Kidney (tissue), 14 donors: ENCODE measurements around the gene KIF6. TPM values are rescaled to one million over a fixed set of nuclear protein-coding genes. Genes with fewer than 3 reads are reported as not detected.

Experiments used
- DNase-seq, 5 donors: peaks; one replicate each; pipeline ENCODE4 v3.0.0-alpha.2; 2013 to 2020
- FAIRE-seq: peaks from 2 replicates; lab custom pipeline; 2012; peaks lifted over from hg19 to GRCh38; lab: Jason Lieb, UNC
- H3K27ac ChIP-seq, 2 donors: one replicate each; pipeline ENCODE4 v1.7.0; 2013; ENCODE audit warnings: low read depth in 2 of 2, low read length in 2 of 2, inconsistent platforms in 1 of 2
- H3K27me3 ChIP-seq: one replicate; pipeline ENCODE4 v1.7.1; 2013; ENCODE audit warnings: low read length, inconsistent platforms; ENCODE audit not compliant: control insufficient read depth, insufficient read depth
- H3K36me3 ChIP-seq, 3 donors: one replicate each; pipeline versions ENCODE4 v1.7.0 to v1.7.1; 2013; ENCODE audit warnings: low read length in 3 of 3, control low read depth in 1 of 3, inconsistent platforms in 1 of 3; ENCODE audit not compliant: insufficient read depth in 3 of 3, control insufficient read depth in 2 of 3
- H3K4me1 ChIP-seq, 3 donors: one replicate each; pipeline versions ENCODE4 v1.7.0 to v1.7.1; 2013; ENCODE audit warnings: low read length in 3 of 3, inconsistent platforms in 1 of 3, low read depth in 1 of 3; ENCODE audit not compliant: control insufficient read depth in 2 of 3, insufficient read depth in 2 of 3
- H3K4me3 ChIP-seq, 3 donors: one replicate each; pipeline versions ENCODE4 v1.7.0 to v1.8.1; 2013; ENCODE audit warnings: low read length in 3 of 3, control low read depth in 1 of 3, inconsistent platforms in 1 of 3
- H3K9ac ChIP-seq, 3 donors: one replicate each; pipeline versions ENCODE4 v1.7.0 to v1.7.1; 2013; ENCODE audit warnings: low read length in 3 of 3, control low read depth in 1 of 3, inconsistent platforms in 1 of 3
- H3K9me3 ChIP-seq, 3 donors: one replicate each; pipeline versions ENCODE4 v1.7.0 to v1.7.1; 2013; ENCODE audit warnings: low read length in 3 of 3, control low read depth in 1 of 3, inconsistent platforms in 1 of 3; ENCODE audit not compliant: control insufficient read depth in 2 of 3, insufficient read depth in 1 of 3
- intact Hi-C: fragments of 100-400 bp; cut with DNase I; formaldehyde crosslinking; loops from one replicate; pipeline ENCODE4 v1.11.1; 2022
- polyA plus RNA-seq: library from polyadenylated mRNA; stranded (reverse); fragments of 350-450 nt; fragmentation: Illumina TruSeq; extraction: RNeasy Lipid Tissue Mini Kit (QIAGEN cat#74804); gene quantifications from one replicate; pipeline ENCODE4 v1.2.3, GENCODE V29; 2014; ENCODE audit warnings: low read depth, low replicate concordance; ENCODE audit not compliant: insufficient read depth
- total RNA-seq: library from RNA; stranded (reverse); fragmentation: NEBNext Ultra II Directional; extraction: Animal tissue kit (Norgen Biotek cat#: 25700); gene quantifications from one replicate; pipeline ENCODE4 v1.2.1, GENCODE V29; 2021
- TF ChIP-seq, protein P1 (sequence below): IDR thresholded peaks from 3 replicates; pipeline ENCODE4 v1.5.1; 2012; ENCODE audit warnings: mild to moderate bottlenecking, moderate library complexity, borderline replicate concordance; ENCODE audit not compliant: insufficient read depth; ENCODE audit errors: extremely low read depth
- donor health status: control.
- donor health status: control.
- donor health status: control.
- donor health status: control.
- donor health status: control.
- donor health status: DM: yes; HTN: yes; CAD: no.
- donor health status: Normal renal cell carcinoma (clear cell type).

Gene KIF6
- total and polyA plus RNA-seq, 2 donors from 2014 or later = 1.7 to 2.9 TPM

DNA sequence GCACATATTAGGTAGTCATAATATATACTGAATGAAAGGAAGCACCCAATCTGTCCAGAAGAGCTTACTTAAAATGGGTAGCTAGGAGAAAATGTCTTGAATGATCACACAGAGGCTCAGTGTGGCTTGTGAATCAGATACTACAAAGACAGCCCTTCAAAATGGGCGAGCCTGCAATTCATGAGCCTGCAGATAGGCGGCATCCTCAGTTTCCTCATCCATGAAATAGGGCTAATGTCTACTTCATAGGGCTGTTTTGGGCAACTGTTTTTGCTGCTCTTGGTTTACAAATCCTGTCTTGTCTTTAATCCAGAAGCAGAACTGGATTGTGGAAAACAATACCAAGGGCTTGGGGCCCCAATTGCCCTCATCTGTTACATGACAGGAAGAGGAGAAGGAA, 273.4 kb downstream of the KIF6 start:
- intact Hi-C loops = no loop called here
- TF ChIP-seq, protein P1, sequence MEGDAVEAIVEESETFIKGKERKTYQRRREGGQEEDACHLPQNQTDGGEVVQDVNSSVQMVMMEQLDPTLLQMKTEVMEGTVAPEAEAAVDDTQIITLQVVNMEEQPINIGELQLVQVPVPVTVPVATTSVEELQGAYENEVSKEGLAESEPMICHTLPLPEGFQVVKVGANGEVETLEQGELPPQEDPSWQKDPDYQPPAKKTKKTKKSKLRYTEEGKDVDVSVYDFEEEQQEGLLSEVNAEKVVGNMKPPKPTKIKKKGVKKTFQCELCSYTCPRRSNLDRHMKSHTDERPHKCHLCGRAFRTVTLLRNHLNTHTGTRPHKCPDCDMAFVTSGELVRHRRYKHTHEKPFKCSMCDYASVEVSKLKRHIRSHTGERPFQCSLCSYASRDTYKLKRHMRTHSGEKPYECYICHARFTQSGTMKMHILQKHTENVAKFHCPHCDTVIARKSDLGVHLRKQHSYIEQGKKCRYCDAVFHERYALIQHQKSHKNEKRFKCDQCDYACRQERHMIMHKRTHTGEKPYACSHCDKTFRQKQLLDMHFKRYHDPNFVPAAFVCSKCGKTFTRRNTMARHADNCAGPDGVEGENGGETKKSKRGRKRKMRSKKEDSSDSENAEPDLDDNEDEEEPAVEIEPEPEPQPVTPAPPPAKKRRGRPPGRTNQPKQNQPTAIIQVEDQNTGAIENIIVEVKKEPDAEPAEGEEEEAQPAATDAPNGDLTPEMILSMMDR = no peak
- H3K27ac ChIP-seq = no peak overlapping the region
- peaks cover 0 to 2% (median 0%) of the 10 kb centered on the region in 3 donors for H3K9me3 ChIP-seq
- no peaks in the 10 kb centered on the region for H3K4me1 ChIP-seq
- no peaks in the 10 kb centered on the region for H3K36me3 ChIP-seq
- no peak overlapping the region for H3K9ac ChIP-seq
- FAIRE-seq (no peak), DNase-seq (no peak)
- no peaks in the 10 kb centered on the region for H3K27me3 ChIP-seq
- no peak overlapping the region for H3K4me3 ChIP-seq

DNA sequence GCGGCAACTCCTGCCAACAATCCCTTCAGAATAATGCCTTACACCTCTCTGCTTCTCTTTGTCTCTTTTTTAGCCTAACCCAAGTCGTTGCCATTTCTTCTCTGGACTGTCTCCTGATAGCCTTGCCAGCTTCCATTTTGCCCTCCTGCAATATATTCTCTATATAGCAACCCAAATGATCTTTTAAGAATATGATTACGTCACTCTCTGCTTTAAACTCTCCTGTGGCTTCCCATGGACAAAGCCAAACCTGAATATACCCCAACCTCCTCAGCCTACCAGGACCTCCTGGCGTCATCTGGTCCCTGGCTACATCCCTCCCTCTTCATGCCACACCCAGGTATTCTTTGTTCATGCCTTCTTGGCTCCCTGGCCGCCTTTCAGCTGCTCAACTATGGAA, 276.2 kb downstream of the KIF6 start:
- Histone ChIP-seq H3K4me3 (no peak overlapping the region), H3K27ac (no peak overlapping the region), H3K27me3 (no peaks in the 10 kb centered on the region), H3K9me3 (peaks cover 0 to 2% (median 0%) of the 10 kb centered on the region in 3 donors), H3K36me3 (no peaks in the 10 kb centered on the region), H3K4me1 (no peaks in the 10 kb centered on the region), H3K9ac (no peak overlapping the region)
- DNase-seq (no peak), FAIRE-seq (no peak)
- TF ChIP-seq, protein P1 = no peak
- intact Hi-C loops = no loop called here

DNA sequence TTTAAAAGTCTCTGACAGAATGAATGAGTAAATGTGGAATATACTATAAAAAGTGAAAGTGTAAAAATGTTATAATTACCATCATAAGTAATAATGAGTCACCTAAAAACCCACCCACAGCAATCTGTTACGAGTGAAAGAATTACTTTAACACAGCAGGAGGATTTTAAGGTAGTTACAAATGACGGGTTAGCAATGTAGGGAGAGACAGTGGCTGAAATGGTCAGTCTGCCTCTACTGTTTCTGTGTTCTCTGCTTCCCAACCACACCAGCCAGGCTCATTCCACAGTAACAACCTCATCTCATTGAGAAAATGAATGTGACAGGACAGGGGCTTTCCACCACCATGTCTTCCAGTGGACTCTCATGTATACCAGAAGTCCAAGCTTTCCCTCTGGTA, 278.3 kb downstream of the KIF6 start:
- Histone ChIP-seq H3K27ac (no peak overlapping the region), H3K4me1 (no peaks in the 10 kb centered on the region), H3K9ac (no peak overlapping the region), H3K9me3 (no peaks in the 10 kb centered on the region), H3K27me3 (no peaks in the 10 kb centered on the region), H3K4me3 (no peak overlapping the region), H3K36me3 (no peaks in the 10 kb centered on the region)
- TF ChIP-seq, protein P1 = no peak
- intact Hi-C loops = no loop called here
- DNase-seq (no peak), FAIRE-seq (no peak)

DNA sequence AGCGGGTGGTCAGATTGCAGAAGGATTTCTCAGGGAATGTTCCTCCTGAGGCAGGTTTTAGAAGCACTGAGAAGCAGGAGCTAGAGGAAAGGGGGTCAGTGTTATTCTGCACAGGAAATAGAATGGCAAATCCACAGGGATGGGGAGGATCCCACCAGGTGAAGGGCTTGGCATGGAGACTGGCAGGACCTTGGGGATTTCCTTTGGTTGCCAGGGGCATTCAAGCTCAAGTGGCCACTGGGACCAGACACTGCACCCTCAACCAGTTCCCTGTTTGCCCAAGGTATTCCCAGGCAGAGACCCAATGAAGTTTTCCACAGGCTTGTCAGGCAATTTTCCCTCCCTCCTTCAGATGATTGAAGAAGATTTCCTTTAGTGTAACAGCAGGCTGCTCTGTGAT, 279.5 kb downstream of the KIF6 start:
- intact Hi-C loops = no loop called here
- TF ChIP-seq, protein P1 = no peak

More for the DNA sequence above, 279.5 kb downstream of the KIF6 start:
- Histone ChIP-seq H3K4me1 (no peaks in the 10 kb centered on the region), H3K36me3 (no peaks in the 10 kb centered on the region), H3K27ac (no peak overlapping the region), H3K4me3 (no peak overlapping the region), H3K9ac (no peak overlapping the region), H3K9me3 (no peaks in the 10 kb centered on the region), H3K27me3 (no peaks in the 10 kb centered on the region)
- no peak for DNase-seq
- no peak for FAIRE-seq
